SK-N-DZ (cell line): ENCODE measurements around the gene CDC27.
"Not testable (repeated sequence)": the region's sequence is repeated elsewhere in the genome, so short reads cannot be mapped to it uniquely, and the experiment has no call there.

Experiments
- DNase-seq: peaks from one replicate; pipeline ENCODE4 v3.0.0-alpha.2; 2015; ENCODE audit warnings: low spot score

Gene CDC27

GRCh38 chr17:47220531-47220999 is 31.5 kb upstream of the CDC27 start:
- DNase-seq, result no peak

DNA sequence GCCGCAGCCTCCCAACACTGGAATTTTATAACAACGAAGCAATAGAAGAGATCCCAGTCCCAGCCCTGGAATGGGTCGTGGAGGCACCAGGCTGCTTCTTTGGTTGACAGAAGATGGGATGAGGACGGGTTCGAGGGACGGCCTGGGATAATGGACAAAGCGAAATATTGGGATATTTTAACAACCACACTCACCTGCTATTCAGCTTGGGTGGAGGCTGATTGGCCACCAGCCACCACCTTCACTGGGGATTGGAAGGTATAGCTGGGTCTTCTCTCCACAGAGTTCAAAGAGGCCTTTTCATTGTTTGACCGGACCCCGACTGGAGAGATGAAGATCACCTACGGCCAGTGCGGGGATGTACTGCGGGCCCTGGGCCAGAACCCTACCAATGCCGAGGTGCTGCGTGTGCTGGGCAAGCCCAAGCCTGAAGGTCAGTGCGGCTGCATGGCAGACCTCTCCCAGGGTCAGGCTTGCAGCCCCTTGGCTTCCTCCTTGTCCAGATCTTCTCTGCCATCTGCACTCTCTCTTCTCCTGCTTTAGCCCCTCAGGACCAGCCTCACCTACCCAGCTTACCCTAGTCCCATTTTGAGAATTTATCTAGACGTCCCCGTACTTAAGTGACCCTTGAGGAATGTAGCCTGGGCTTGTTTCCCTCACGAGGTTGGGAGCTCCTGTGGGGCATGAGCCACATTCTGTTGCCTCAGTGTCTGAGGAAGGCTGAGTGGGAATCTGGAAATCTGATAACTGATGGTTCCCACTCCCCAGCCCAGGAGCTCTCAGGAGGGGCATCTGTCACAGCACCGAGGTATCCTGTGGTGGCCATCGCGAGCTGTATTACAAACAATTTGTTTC is 30.8 kb upstream of the CDC27 start:
- no peak for DNase-seq

DNA sequence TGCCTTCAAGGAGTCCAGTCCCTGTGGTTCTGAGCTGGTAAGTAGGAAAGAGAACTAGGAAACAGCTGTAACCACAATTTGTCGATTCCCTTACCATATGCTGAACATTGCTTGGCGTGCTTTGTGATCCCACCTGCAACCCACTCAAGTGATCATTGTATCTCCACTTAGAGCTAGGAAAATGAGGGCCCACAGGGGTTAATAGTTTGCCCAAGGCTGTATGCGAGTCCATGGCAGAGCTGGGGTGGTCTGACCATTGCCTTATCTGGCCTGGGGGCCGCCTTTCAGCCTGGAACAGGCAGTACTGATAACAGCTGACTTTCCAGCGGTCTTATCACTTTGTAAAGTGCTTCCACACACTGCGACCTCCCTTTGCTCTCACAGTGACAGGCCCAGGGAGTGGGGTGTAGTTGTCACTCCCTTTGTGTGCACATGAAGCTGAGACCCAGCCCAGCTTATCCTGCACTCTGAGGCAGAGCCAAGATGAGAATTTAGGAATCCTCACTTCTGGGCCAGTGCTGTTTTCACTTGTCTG is 29.9 kb upstream of the CDC27 start:
- no peak for DNase-seq

DNA sequence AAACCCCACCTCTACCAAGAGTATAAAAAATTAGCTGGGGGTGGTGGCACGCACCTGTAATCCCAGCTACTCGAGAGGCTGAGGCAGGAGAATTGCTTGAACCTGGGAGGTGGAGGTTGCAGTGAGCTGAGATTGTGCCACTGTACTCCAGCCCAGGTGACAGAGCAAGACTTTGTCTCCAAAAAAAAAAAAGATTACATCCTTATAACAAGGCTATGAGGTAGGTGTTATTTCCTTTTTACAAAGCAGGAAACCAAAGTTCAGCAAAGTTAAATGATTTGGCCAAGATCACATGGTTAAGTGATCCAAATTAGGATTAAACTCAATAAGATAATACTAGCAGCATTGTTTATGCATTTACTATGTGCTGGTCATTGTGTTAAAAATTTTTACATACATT is 28.2 kb upstream of the CDC27 start:
- DNase-seq, result not testable (repeated sequence)

GRCh38 chr17:47216821-47217220 is 27.7 kb upstream of the CDC27 start:
- not testable (repeated sequence) for DNase-seq

DNA sequence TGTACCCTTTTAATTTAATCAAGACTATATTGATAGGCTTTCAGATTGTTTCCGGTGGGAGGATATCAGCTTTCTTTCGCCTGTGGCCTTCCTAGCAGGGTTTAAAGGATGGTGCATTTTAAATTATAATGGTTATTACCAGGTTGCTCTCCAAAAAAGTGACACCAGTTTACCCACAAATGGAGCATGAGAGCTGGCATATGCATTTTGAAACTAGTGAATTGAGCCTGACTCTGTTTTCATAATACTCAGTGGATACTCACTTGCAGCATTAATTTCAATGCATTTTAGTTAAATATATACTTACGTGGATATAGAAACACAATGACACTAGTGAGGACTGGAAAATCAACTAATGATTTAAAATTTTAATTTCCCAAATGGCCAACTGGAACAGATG is 25.8 kb upstream of the CDC27 start:
- no peak for DNase-seq

- DNase-seq, result no peak
Observed at GRCh38 chr17:47213540-47213939, 24.4 kb upstream of the CDC27 start.

DNA sequence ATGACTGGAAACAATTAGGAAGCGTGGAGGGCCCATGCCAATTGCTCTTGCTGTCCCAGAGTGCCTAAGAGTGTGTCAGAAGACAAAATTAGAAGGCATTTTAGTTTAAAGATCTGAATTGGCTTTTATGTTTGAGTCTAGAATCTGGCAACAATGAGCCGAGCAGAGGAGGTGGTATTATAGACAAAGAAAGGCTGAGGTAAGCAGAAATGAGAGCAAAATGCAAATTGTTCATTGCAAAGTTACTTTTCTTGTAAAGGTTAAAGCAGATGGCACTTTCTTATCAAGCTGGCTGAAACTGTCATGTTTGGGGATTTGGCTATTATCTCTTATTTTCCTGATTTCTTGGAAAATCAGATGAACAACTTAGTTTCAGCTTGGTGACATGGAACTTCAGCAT is 23.4 kb upstream of the CDC27 start:
- DNase-seq, result no peak

DNA sequence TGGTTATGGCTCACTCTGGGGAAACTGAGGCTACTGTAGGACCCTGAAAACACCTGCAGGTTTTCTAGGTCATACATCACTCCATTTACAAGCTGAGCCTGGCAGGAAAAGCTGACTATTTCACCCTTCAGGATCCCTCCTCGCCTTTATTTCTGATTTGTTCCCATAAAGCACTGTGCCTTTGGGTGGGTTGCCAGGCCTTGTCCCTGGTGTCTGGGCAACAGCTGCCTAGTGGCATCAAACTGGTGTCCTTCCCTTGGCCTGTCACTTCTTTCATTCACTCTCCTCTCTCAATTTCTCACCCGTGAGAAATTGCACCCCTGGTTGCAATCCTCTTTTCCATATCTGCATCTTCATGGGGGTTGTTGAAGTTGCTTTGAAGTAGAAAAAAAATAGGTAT is 21.7 kb upstream of the CDC27 start:
- no peak for DNase-seq

DNA sequence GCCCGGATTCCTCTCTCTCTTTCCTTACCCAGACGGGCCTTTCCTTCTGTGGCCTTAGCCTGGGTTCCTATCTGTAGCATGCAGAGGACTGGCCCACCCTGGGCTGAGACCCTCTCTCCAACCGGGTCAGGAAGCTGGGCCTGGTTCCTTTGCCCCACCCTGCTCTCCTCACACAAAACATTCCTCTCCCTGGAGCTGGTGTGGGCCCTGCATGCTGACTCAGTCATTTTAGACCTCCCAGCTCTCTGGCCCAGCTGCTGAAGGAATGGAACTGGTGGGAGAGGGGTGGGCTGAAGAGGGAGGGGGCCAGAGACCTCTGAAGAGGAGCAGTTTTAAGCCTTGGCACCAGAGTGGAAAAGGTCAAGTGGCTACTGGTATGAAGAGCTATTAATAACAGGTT is 21.0 kb upstream of the CDC27 start:
- no peak for DNase-seq

GRCh38 chr17:47209499-47209898 is 20.4 kb upstream of the CDC27 start:
- DNase-seq, result no peak

DNA sequence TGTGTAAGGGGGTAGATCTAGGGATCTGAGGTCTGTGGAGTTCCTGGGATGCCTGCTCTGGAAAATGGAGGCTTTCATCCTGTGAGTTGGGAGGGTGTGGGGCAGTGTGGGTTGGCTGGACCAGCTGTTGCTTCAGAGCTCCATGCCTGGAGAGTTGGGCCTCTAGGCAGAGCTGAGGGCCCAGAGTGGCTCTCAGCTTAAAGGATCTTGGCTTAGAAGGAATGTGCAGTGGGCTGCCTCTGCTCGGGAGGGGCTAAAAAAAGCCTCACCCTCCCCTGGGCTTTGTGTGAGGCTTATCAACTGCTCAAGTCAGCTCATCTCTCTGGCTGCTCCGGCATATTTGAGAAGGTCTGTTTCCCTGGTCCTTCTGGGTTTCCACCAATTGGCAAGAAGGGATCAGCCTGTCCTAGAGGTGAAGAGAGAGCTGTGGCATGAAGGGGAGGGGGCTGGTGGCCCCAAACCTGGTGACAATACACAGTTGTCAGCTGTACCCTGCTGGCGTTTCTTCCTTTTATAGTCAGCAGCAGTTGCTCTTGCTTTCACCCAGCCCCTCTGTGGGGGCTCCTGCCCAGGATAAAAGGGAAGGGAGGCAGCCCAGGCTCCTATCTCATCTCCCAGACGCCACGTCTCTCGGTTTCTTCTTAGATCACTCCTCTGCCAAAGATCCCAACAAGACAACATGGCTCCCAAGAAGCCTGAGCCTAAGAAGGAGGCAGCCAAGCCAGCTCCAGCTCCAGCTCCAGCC is 19.8 kb upstream of the CDC27 start, which contains the start of gene MYL4:
MYL4 (plus strand) TSS at position 605 of the 745 bp plus-strand sequence; CDS start at position 680, 75 bp downstream.
- DNase-seq, result no peak

- no peak for DNase-seq
Observed at GRCh38 chr17:47207143-47208067, 18.3 kb upstream of the CDC27 start.

GRCh38 chr17:47205419-47205963 is 16.4 kb upstream of the CDC27 start:
- DNase-seq, result no peak

DNA sequence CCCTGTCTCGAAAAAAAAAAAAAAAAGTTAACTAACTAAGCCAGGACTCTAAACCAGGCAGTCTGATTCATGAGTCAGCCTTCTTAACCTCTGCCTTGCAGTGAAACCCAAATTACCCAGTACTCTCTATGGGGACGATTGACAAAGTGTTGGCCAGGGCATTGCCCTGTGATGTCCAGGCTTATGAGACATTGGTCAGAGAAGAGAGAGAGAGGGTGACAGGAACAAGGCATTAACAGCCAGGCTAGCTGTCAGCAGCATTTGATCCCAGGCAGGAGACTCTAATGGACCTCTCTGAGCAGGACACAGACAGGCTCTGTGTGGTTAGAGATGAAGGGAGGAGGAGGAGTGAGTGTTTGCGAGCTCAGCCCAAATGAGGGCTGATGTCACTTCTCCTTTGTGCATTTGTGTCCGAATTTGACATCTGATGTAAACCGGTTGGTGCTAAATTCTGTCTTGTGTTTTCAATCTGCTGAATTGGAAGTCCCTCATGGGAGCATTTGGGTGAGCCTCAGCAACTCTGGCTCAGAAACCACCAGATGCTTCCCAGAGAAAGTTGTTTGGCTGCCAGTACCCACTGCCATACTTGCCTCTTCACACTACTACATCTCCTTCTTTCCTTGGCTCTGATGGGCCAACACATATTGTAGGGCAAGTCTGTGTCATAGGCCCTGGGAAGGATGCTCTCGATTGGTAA is 15.8 kb upstream of the CDC27 start:
- no peak for DNase-seq

DNA sequence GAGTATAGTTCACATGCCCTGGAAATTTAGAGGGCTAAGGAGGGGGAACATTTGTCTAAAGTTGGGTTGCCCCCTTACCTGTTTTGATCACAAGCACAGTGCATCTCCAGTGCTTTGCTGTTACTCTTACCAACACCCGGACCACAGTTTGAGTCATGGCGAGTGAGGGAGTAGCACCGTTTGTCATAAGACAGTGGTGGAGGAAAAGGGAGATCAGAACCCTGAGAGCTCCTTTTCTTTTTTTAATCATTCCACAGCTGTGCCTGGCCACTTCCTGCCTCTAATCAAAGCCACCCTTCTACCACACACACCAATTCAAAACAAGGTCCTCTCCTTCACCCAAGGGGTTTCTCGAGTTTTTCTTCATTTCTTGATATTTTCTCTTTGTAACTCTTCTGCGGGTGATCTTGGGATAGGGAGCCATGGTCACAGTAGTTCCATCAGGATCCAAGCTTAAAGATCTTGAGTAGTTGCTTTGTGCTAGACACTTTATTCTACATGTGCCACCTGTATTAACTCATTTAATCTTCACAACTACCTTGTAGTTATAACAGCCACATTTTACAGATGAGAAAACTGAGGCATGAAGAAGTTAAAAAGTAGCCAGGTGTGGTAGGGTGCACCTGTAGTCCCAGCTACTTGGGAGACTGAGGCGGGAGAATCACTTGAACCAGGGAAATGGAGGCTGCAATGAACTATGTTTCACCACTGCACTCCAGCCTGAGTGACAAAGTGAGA is 15.1 kb upstream of the CDC27 start:
- no peak for DNase-seq

GRCh38 chr17:47201166-47201565 is 12.1 kb upstream of the CDC27 start:
- no peak for DNase-seq

- DNase-seq, result no peak
Observed at GRCh38 chr17:47200325-47200664, 11.2 kb upstream of the CDC27 start.

DNA sequence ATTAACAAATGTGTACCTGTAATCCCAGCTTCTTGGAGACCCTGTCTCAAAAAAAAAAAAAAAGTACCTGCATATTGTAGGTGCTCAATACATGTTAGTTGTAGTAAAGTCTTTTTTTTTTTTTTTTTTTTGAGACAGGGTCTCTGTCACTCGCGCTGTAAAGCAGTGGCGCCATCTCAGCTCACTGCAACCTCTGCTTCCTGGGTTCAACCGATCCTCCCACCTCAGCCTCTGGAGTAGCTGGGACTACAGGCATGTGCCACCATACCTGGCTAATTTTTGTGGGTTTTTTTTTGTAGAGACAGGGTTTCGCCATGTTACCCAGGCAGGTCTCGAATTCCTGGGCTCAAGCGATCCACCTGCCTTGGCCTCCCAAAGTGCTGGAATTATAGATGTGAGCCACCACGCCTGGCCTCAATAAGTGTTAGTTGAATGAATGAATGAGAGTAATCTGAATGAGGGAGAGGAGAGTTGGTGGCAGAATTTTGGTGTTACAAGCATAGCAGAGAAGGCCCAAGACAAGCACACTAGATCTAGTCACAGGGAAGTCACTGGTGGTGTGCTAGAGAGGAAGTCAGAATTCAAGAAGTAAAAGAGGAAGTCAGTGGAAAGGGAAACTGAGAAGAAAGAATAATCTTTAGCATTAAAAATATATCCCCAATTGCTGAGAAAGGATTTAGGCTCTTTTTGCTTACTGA is 10.7 kb upstream of the CDC27 start:
- DNase-seq, result no peak
